H9 (cell line): ENCODE measurements around the gene SLC16A6. TPM values are rescaled to one million over a fixed set of nuclear protein-coding genes. Genes with fewer than 3 reads are reported as not detected.

Experiments
- DNase-seq: peaks from one replicate; pipeline ENCODE4 v3.0.0-alpha.2; 2017
- H2AFZ ChIP-seq: one replicate; pipeline ENCODE4 v1.6.1; 2013; ENCODE audit warnings: mild to moderate bottlenecking, low read length, control low read depth, moderate library complexity
- H2AK5ac ChIP-seq: 2 replicates; pipeline ENCODE4 v1.6.1; 2013; ENCODE audit warnings: low read length, control low read depth, mixed read lengths; ENCODE audit not compliant: insufficient read length
- H2BK120ac ChIP-seq: one replicate; pipeline ENCODE4 v1.6.1; 2013; ENCODE audit warnings: low read depth, mild to moderate bottlenecking, low read length, control low read depth, inconsistent platforms; ENCODE audit not compliant: poor library complexity, severe bottlenecking
- H2BK12ac ChIP-seq: 2 replicates; pipeline ENCODE4 v1.6.1; 2013; ENCODE audit warnings: low read length, control low read depth, mixed read lengths, low read depth; ENCODE audit not compliant: insufficient read length
- H2BK15ac ChIP-seq: 2 replicates; pipeline ENCODE4 v1.6.1; 2013; ENCODE audit warnings: low read depth, low read length, control low read depth
- H2BK20ac ChIP-seq: one replicate; pipeline ENCODE4 v1.6.1; 2013; ENCODE audit warnings: low read depth, mild to moderate bottlenecking, low read length, control low read depth, inconsistent platforms; ENCODE audit not compliant: poor library complexity, severe bottlenecking
- H2BK5ac ChIP-seq: 2 replicates; pipeline ENCODE4 v1.6.1; 2013; ENCODE audit warnings: low read length, control low read depth, mixed read lengths; ENCODE audit not compliant: insufficient read length
- H3K14ac ChIP-seq: 2 replicates; pipeline ENCODE4 v1.6.1; 2013; ENCODE audit warnings: low read length, control low read depth; ENCODE audit not compliant: insufficient read depth
- H3K18ac ChIP-seq: 2 replicates; pipeline ENCODE4 v1.6.1; 2013; ENCODE audit warnings: low read depth, mild to moderate bottlenecking, mixed read lengths, low read length, control low read depth; ENCODE audit not compliant: insufficient read length
- H3K23ac ChIP-seq: 2 replicates; pipeline ENCODE4 v1.6.1; 2013; ENCODE audit warnings: low read length, control low read depth, mixed read lengths, low read depth; ENCODE audit not compliant: insufficient read length
- H3K23me2 ChIP-seq: 2 replicates; pipeline ENCODE4 v1.6.1; 2013; ENCODE audit warnings: low read depth, mild to moderate bottlenecking, mixed read lengths, low read length, control low read depth; ENCODE audit not compliant: insufficient read length, poor library complexity, severe bottlenecking
- H3K27ac ChIP-seq: 2 replicates; pipeline ENCODE4 v1.5.1; 2013; ENCODE audit warnings: low read length, control low read depth, mixed read lengths, low read depth; ENCODE audit not compliant: insufficient read length
- H3K27me3 ChIP-seq: 2 replicates; pipeline ENCODE4 v1.6.1; 2013; ENCODE audit warnings: low read length, control low read depth, inconsistent platforms; ENCODE audit not compliant: insufficient read depth
- H3K4ac ChIP-seq: 2 replicates; pipeline ENCODE4 v1.6.1; 2013; ENCODE audit warnings: low read depth, mild to moderate bottlenecking, control low read depth, inconsistent platforms, low read length, moderate library complexity
- H3K4me1 ChIP-seq: 2 replicates; pipeline ENCODE4 v1.6.1; 2013; ENCODE audit warnings: low read length, control low read depth, inconsistent platforms; ENCODE audit not compliant: insufficient read depth
- H3K4me2 ChIP-seq: 2 replicates; pipeline ENCODE4 v1.6.1; 2013; ENCODE audit warnings: low read length, control low read depth, mixed read lengths; ENCODE audit not compliant: insufficient read length, insufficient read depth
- H3K56ac ChIP-seq: 2 replicates; pipeline ENCODE4 v1.6.1; 2013; ENCODE audit warnings: low read depth, mild to moderate bottlenecking, mixed read lengths, low read length, control low read depth; ENCODE audit not compliant: insufficient read length
- H3K79me1 ChIP-seq: 2 replicates; pipeline ENCODE4 v1.6.1; 2013; ENCODE audit warnings: low read depth, mild to moderate bottlenecking, moderate library complexity, low read length, control low read depth, inconsistent platforms; ENCODE audit not compliant: insufficient read depth, poor library complexity, severe bottlenecking
- H3K79me2 ChIP-seq: 2 replicates; pipeline ENCODE4 v1.6.1; 2013; ENCODE audit warnings: low read length, control low read depth, inconsistent platforms; ENCODE audit not compliant: insufficient read depth
- H3K9ac ChIP-seq: 2 replicates; pipeline ENCODE4 v1.6.1; 2013; ENCODE audit warnings: low read length, control low read depth, mixed read lengths; ENCODE audit not compliant: insufficient read length; ENCODE audit errors: extremely low read depth
- H3K9me3 ChIP-seq: one replicate; pipeline ENCODE4 v1.6.1; 2013; ENCODE audit warnings: low read depth, low read length, inconsistent platforms; ENCODE audit not compliant: control insufficient read depth
- H3T11ph ChIP-seq: one replicate; pipeline ENCODE4 v1.6.1; 2013; ENCODE audit warnings: mild to moderate bottlenecking, low read length, control low read depth, inconsistent platforms
- H4K20me1 ChIP-seq: one replicate; pipeline ENCODE4 v1.6.1; 2013; ENCODE audit not compliant: control insufficient read depth, insufficient read length, insufficient read depth
- H4K5ac ChIP-seq: 2 replicates; pipeline ENCODE4 v1.6.1; 2013; ENCODE audit warnings: low read depth, mild to moderate bottlenecking, mixed read lengths, low read length, control low read depth; ENCODE audit not compliant: insufficient read length
- H4K8ac ChIP-seq: replicated peaks from 2 replicates; pipeline ENCODE4 v1.6.1; 2013; ENCODE audit warnings: low read length, control low read depth, mixed read lengths, low read depth; ENCODE audit not compliant: insufficient read length
- H4K91ac ChIP-seq: 2 replicates; pipeline ENCODE4 v1.6.1; 2013; ENCODE audit warnings: low read depth, mild to moderate bottlenecking, moderate library complexity, mixed read lengths, low read length, control low read depth; ENCODE audit not compliant: insufficient read length
- H3K27ac Mint-ChIP-seq, 3 experiments: 2 replicates in 2 of 3; 3 replicates in 1 of 3; pipeline ENCODE4 v1.8.0; 2020 to 2021; ENCODE audit warnings: mixed read lengths in 3 of 3, mild to moderate bottlenecking in 1 of 3, moderate library complexity in 1 of 3
- H3K27me3 Mint-ChIP-seq: 2 replicates; pipeline ENCODE4 v1.8.0; 2021; ENCODE audit warnings: low read depth, mild to moderate bottlenecking, moderate library complexity, mixed read lengths
- H3K36me3 Mint-ChIP-seq, 3 experiments: 2 replicates in 2 of 3; 3 replicates in 1 of 3; pipeline ENCODE4 v1.8.0; 2020 to 2021; ENCODE audit warnings: low read depth in 3 of 3, mixed read lengths in 3 of 3; ENCODE audit not compliant: insufficient read depth in 1 of 3
- H3K4me1 Mint-ChIP-seq, 2 experiments: 2 replicates each; pipeline ENCODE4 v1.8.0; 2020; ENCODE audit warnings: mixed read lengths in 2 of 2
- H3K4me3 Mint-ChIP-seq, 2 experiments: 2 replicates in 1 of 2; 3 replicates in 1 of 2; pipeline ENCODE4 v1.8.0; 2020 to 2021; ENCODE audit warnings: mild to moderate bottlenecking in 2 of 2, mixed read lengths in 2 of 2, moderate library complexity in 1 of 2
- H3K9me3 Mint-ChIP-seq, 2 experiments: 2 replicates in 1 of 2; 3 replicates in 1 of 2; pipeline ENCODE4 v1.8.0; 2020; ENCODE audit warnings: mild to moderate bottlenecking in 2 of 2, mixed read lengths in 2 of 2, moderate library complexity in 1 of 2
- WGBS: extraction: QIAGEN DNeasy Blood & Tissue Kit; methylation state at CpG from one replicate; pipeline ENCODE4 v1.1.7; 2013; ENCODE audit warnings: missing lambda C conversion rate, low lambda C conversion rate, mixed read lengths; ENCODE audit not compliant: insufficient read length; ENCODE audit errors: extremely low coverage; 5-methylcytosine and 5-hydroxymethylcytosine counted together
- total RNA-seq: library from RNA; stranded (reverse); gene quantifications from 2 replicates; pipeline ENCODE4 v1.2.1, GENCODE V29; 2021
- TF ChIP-seq, protein P1 (sequence below): fragments of 200-600 bp; sonication (generic); conservative IDR thresholded peaks from 3 replicates; pipeline ENCODE4 v1.8.0; 2021; ENCODE audit warnings: antibody characterized with exemption, mild to moderate bottlenecking

SLC16A6 gene
- total RNA-seq, 1 experiment from 2014 or later, result 0.33 TPM

DNA sequence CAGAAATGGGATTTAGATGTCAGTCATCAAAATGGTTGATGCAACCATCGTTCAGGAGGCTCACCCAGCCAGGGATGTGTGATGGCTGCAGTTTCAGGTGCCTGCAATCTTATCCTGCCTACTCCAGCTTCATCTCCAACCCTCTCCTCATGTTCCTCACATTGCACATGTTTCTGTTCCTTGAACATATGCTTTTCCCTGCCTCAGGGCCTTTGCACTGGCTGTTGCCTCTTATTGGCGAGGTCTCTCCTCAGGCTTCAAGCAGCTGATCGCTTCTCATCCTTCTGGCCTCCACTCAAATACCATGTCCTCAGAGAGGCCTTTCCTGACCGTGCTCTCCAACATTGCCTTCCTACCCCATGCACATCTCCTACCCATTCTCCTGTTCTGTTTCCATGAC lies 25.0 kb upstream of the SLC16A6 start:
- H2BK20ac ChIP-seq, result no peak overlapping the region
- H2BK15ac ChIP-seq, result no peak overlapping the region
- no peak overlapping the region for H3T11ph ChIP-seq
- no peaks in the 10 kb centered on the region; a peak in 1 of 5 replicates for H3K9me3 Mint-ChIP-seq
- H3K79me1 ChIP-seq, result no peaks in the 10 kb centered on the region
- TF ChIP-seq, protein P1, sequence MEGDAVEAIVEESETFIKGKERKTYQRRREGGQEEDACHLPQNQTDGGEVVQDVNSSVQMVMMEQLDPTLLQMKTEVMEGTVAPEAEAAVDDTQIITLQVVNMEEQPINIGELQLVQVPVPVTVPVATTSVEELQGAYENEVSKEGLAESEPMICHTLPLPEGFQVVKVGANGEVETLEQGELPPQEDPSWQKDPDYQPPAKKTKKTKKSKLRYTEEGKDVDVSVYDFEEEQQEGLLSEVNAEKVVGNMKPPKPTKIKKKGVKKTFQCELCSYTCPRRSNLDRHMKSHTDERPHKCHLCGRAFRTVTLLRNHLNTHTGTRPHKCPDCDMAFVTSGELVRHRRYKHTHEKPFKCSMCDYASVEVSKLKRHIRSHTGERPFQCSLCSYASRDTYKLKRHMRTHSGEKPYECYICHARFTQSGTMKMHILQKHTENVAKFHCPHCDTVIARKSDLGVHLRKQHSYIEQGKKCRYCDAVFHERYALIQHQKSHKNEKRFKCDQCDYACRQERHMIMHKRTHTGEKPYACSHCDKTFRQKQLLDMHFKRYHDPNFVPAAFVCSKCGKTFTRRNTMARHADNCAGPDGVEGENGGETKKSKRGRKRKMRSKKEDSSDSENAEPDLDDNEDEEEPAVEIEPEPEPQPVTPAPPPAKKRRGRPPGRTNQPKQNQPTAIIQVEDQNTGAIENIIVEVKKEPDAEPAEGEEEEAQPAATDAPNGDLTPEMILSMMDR, result no peak
- H2AK5ac ChIP-seq, result no peak overlapping the region
- no peaks in the 10 kb centered on the region; the same call in 1 of the 2 replicates for H3K4me1 ChIP-seq
- WGBS, result no CpG with 5 or more reads among the region's 4 CpGs
- peaks cover 16 to 31% of the 10 kb centered on the region in 2 experiments for H3K4me1 Mint-ChIP-seq
- H3K56ac ChIP-seq, result no peak overlapping the region
- no peak overlapping the region for H3K23ac ChIP-seq
- no peak overlapping the region for H4K5ac ChIP-seq
- H4K91ac ChIP-seq, result no peak overlapping the region
- H4K20me1 ChIP-seq, result no peaks in the 10 kb centered on the region
- no peak overlapping the region for H4K8ac ChIP-seq
- no peak overlapping the region for H3K4ac ChIP-seq
- H3K27me3 ChIP-seq, result no peaks in the 10 kb centered on the region
- no peak overlapping the region for H3K9ac ChIP-seq
- H3K27ac ChIP-seq, result no peak overlapping the region
- H3K23me2 ChIP-seq, result no peaks in the 10 kb centered on the region
- no peak overlapping the region for H3K18ac ChIP-seq
- no peaks in the 10 kb centered on the region for H3K9me3 ChIP-seq
- no peak overlapping the region for H3K4me2 ChIP-seq
- no peak overlapping the region for H2BK5ac ChIP-seq
- H3K27ac Mint-ChIP-seq, result no peak overlapping the region
- no peak for DNase-seq
- no peak overlapping the region for H3K14ac ChIP-seq
- H2BK120ac ChIP-seq, result no peak overlapping the region
- H3K27me3 Mint-ChIP-seq, result no peaks in the 10 kb centered on the region
- H3K79me2 ChIP-seq, result no peaks in the 10 kb centered on the region
- no peak overlapping the region for H2BK12ac ChIP-seq
- no peak overlapping the region for H2AFZ ChIP-seq
- peaks cover 0 to 11% (median 0%) of the 10 kb centered on the region in 3 experiments; a peak in 4 of 7 replicates for H3K36me3 Mint-ChIP-seq
- no peak overlapping the region for H3K4me3 Mint-ChIP-seq
